Tibial artery (tissue), 4 donors: Measurements from ENCODE around the gene TMEM161B.

Experiments
- DNase-seq, 2 donors: peaks; one replicate each; pipeline ENCODE4 v3.0.0-alpha.2; 2019
- H3K27ac ChIP-seq, 2 donors: fragments of 200-600 bp; sonication (generic) in 1 of 2; 1 replicate in 1 of 2; 2 replicates in 1 of 2; pipeline ENCODE4 v1.5.1; 2018 to 2019; ENCODE audit warnings: mild to moderate bottlenecking in 1 of 2
- H3K27me3 ChIP-seq, 2 donors: fragments of 200-600 bp; sonication (generic) in 1 of 2; one replicate each; pipeline versions ENCODE4 v1.5.1 to v1.6.0; 2016 to 2019
- H3K36me3 ChIP-seq, 3 donors: fragments of 200-600 bp; sonication (generic) in 2 of 3; one replicate each; pipeline ENCODE4 v1.5.1; 2016 to 2019; ENCODE audit warnings: mild to moderate bottlenecking in 2 of 3
- H3K4me1 ChIP-seq, 4 donors: fragments of 200-600 bp; sonication (generic) in 2 of 4; 1 replicate in 3 of 4; 2 replicates in 1 of 4; pipeline ENCODE4 v1.5.1; 2016 to 2019
- H3K4me3 ChIP-seq, 2 donors: fragments of 200-600 bp; sonication (generic) in 1 of 2; 1 replicate in 1 of 2; 2 replicates in 1 of 2; pipeline ENCODE4 v1.5.1; 2018 to 2019; ENCODE audit warnings: mild to moderate bottlenecking in 2 of 2
- H3K9me3 ChIP-seq, 3 donors: fragments of 200-600 bp; sonication (generic) in 1 of 3; one replicate each; pipeline ENCODE4 v1.5.1; 2016 to 2019
- CTCF ChIP-seq, 2 experiments: fragments of 200-600 bp in 1 of 2; fragments of 450-650 bp in 1 of 2; IDR thresholded peaks; one replicate each; pipeline ENCODE4 v1.5.1; 2017 to 2019; ENCODE audit warnings: antibody characterized with exemption in 2 of 2, mild to moderate bottlenecking in 1 of 2, moderate library complexity in 1 of 2
- intact Hi-C: fragments of 100-400 bp; cut with DNase I; formaldehyde crosslinking; loops from one replicate; pipeline ENCODE4 v1.15.0; 2023; ENCODE audit warnings: low total_unique reads

The TMEM161B gene

GRCh38 chr5:88172847-88173758 is 95.5 kb downstream of the TMEM161B start:
- Histone ChIP-seq H3K4me3 (no peak overlapping the region), H3K27ac (no peak overlapping the region), H3K9me3 (peaks cover 0 to 3% (median 0%) of the 10 kb centered on the region in 3 donors), H3K27me3 (peaks cover 0 to 5% of the 10 kb centered on the region in 2 donors), H3K4me1 (no peaks in the 10 kb centered on the region), H3K36me3 (no peaks in the 10 kb centered on the region)
- intact Hi-C loops: no loop called here
- no peak for DNase-seq
- no peak for TF ChIP-seq CTCF (IDR thresholded peaks at IDR 0.05)

GRCh38 chr5:88159591-88159990 is 109.1 kb downstream of the TMEM161B start:
- TF ChIP-seq CTCF (IDR thresholded peaks at IDR 0.05): no peak
- no peak for DNase-seq
- Histone ChIP-seq H3K4me3 (no peak overlapping the region), H3K36me3 (no peaks in the 10 kb centered on the region), H3K4me1 (no peaks in the 10 kb centered on the region), H3K27ac (no peak overlapping the region), H3K27me3 (peaks cover 0 to 3% of the 10 kb centered on the region in 2 donors), H3K9me3 (no peaks in the 10 kb centered on the region)
- intact Hi-C loops: no loop called here

- intact Hi-C loops: no loop called here
- Histone ChIP-seq H3K27me3 (peaks cover 0 to 8% of the 10 kb centered on the region in 2 donors), H3K9me3 (no peaks in the 10 kb centered on the region), H3K4me3 (no peak overlapping the region), H3K4me1 (no peaks in the 10 kb centered on the region), H3K36me3 (no peaks in the 10 kb centered on the region), H3K27ac (no peak overlapping the region)
- DNase-seq: no peak
- TF ChIP-seq CTCF (IDR thresholded peaks at IDR 0.05): no peak
These were observed 110.6 kb downstream of the TMEM161B start for GRCh38 chr5:88158056-88158455.

GRCh38 chr5:88154891-88155290 is 113.8 kb downstream of the TMEM161B start:
- Histone ChIP-seq H3K27ac (no peak overlapping the region), H3K36me3 (no peaks in the 10 kb centered on the region), H3K4me3 (no peak overlapping the region), H3K4me1 (no peaks in the 10 kb centered on the region), H3K9me3 (peaks cover 0 to 12% (median 0%) of the 10 kb centered on the region in 3 donors), H3K27me3 (peaks cover 0 to 8% of the 10 kb centered on the region in 2 donors)
- DNase-seq: no peak
- no peak for TF ChIP-seq CTCF (IDR thresholded peaks at IDR 0.05)
- intact Hi-C loops: no loop called here

GRCh38 chr5:88150747-88151146 is 117.9 kb downstream of the TMEM161B start:
- TF ChIP-seq CTCF (IDR thresholded peaks at IDR 0.05): no peak

More at GRCh38 chr5:88150747-88151146, 117.9 kb downstream of the TMEM161B start:
- no peaks in the 10 kb centered on the region for H3K36me3 ChIP-seq
- H3K4me1 ChIP-seq: no peaks in the 10 kb centered on the region
- intact Hi-C loops: no loop called here
- no peak for DNase-seq
- no peak overlapping the region for H3K4me3 ChIP-seq
- no peak overlapping the region for H3K27ac ChIP-seq
- peaks cover 0 to 12% (median 0%) of the 10 kb centered on the region in 3 donors for H3K9me3 ChIP-seq
- H3K27me3 ChIP-seq: peaks cover 0 to 8% of the 10 kb centered on the region in 2 donors
